ENCODE results near the gene DOK3.

Gene DOK3

DNA sequence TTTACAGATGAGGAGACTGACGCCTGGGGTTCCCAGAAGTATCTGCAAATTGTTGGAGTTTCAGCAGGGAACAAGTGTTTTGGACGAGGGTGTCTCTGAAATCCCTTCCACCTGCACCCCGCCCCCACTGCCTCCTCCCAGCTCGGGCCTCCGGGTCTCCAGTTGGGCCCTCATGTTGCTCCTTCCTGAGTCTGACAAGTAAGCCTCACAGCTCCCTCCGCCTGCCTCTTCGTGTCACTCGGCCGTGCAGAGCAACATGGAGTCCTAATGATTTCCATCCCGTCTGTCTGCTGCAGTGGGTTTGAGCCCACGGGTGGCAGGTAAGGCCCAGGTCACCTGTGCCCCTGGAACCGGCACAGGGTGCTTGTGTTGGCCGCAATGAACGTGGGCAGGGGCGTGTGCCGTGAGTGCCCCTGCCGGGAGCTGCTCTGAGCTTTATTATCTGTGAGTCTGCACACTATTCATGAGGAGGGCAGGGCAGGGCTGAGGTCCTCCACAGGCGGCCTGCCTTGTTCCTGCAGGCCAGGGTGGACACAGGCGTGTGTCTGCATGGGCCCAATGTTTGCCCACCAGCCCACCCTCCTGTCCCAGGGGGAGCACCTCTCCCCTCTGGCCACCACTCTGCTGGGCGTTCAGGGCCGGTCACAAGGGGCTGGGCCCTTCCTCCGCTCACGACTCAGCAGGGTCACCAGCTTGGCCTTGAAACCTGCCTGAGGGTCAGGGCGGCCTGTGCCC lies 6.1 kb downstream of the DOK3 start:
- Histone ChIP-seq H3K9me3 (ENCODE audit: control insufficient read depth, insufficient read depth, low read depth, low read length) (no peaks in the 10 kb centered on the region), H3K36me3 (ENCODE audit: control insufficient read depth, insufficient read depth, low read length) (peaks cover 16% of the 10 kb centered on the region), H3K27ac (ENCODE audit: low read depth, low read length) (no peak overlapping the region), H3K27me3 (ENCODE audit: control insufficient read depth, insufficient read depth, low read length) (peaks cover 11% of the 10 kb centered on the region), H3K4me3 (ENCODE audit: low read depth, low read length) (no peak overlapping the region), H3K9ac (ENCODE audit: low read length) (no peak overlapping the region), H3K4me1 (ENCODE audit: control insufficient read depth, insufficient read depth, low read length) (peaks cover 12% of the 10 kb centered on the region)

GRCh38 chr5:177502886-177503285 lies 6.7 kb downstream of the DOK3 start:
- Histone ChIP-seq H3K9me3 (ENCODE audit: control insufficient read depth, insufficient read depth, low read depth, low read length) (no peaks in the 10 kb centered on the region), H3K4me1 (ENCODE audit: control insufficient read depth, insufficient read depth, low read length) (peaks cover 17% of the 10 kb centered on the region), H3K4me3 (ENCODE audit: low read depth, low read length) (no peak overlapping the region), H3K27ac (ENCODE audit: low read depth, low read length) (no peak overlapping the region), H3K36me3 (ENCODE audit: control insufficient read depth, insufficient read depth, low read length) (peaks cover 16% of the 10 kb centered on the region; the same call in 1 of the 2 replicates), H3K27me3 (ENCODE audit: control insufficient read depth, insufficient read depth, low read length) (peaks cover 16% of the 10 kb centered on the region), H3K9ac (ENCODE audit: low read length) (no peak overlapping the region)

GRCh38 chr5:177501874-177502678 lies 7.5 kb downstream of the DOK3 start:
- peaks cover 12% of the 10 kb centered on the region; the same call in 1 of the 2 replicates for H3K36me3 ChIP-seq (ENCODE audit: control insufficient read depth, insufficient read depth, low read length)
- H3K9me3 ChIP-seq (ENCODE audit: control insufficient read depth, insufficient read depth, low read depth, low read length) = no peaks in the 10 kb centered on the region
- no peak overlapping the region for H3K9ac ChIP-seq (ENCODE audit: low read length)
- peaks cover 17% of the 10 kb centered on the region for H3K4me1 ChIP-seq (ENCODE audit: control insufficient read depth, insufficient read depth, low read length)
- H3K27me3 ChIP-seq (ENCODE audit: control insufficient read depth, insufficient read depth, low read length) = peaks cover 16% of the 10 kb centered on the region
- H3K4me3 ChIP-seq (ENCODE audit: low read depth, low read length) = no peak overlapping the region
- H3K27ac ChIP-seq (ENCODE audit: low read depth, low read length) = no peak overlapping the region

- Histone ChIP-seq H3K27me3 (ENCODE audit: control insufficient read depth, insufficient read depth, low read length) (peaks cover 16% of the 10 kb centered on the region), H3K9me3 (ENCODE audit: control insufficient read depth, insufficient read depth, low read depth, low read length) (no peaks in the 10 kb centered on the region), H3K27ac (ENCODE audit: low read depth, low read length) (no peak overlapping the region), H3K9ac (ENCODE audit: low read length) (no peak overlapping the region), H3K4me3 (ENCODE audit: low read depth, low read length) (no peak overlapping the region), H3K4me1 (ENCODE audit: control insufficient read depth, insufficient read depth, low read length) (peaks cover 23% of the 10 kb centered on the region), H3K36me3 (ENCODE audit: control insufficient read depth, insufficient read depth, low read length) (peaks cover 14% of the 10 kb centered on the region)
Observed at GRCh38 chr5:177500685-177501522, 8.7 kb downstream of the DOK3 start.

DNA sequence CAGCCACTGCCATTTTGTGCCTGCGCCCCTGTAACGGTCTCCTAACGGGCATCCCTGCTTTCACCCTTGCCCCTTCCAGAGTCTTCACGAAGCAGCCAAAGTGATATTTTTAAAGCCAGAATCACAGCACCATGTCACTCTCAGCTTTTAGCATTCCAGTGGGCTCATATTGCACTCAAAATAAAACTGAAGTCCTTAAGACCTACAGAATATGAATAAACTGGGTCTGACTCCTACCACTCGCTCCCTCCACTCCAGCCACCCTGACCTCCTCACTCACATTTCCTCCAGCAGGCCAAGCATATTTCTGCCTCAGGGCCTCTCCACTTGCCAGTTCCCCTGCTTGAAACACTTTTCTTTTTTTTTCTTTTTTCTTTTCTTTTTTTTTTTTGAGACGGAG lies 9.8 kb downstream of the DOK3 start:
- no peak overlapping the region for H3K9ac ChIP-seq (ENCODE audit: low read length)
- peaks cover 33% of the 10 kb centered on the region for H3K4me1 ChIP-seq (ENCODE audit: control insufficient read depth, insufficient read depth, low read length)
- no peak overlapping the region for H3K4me3 ChIP-seq (ENCODE audit: low read depth, low read length)
- H3K9me3 ChIP-seq (ENCODE audit: control insufficient read depth, insufficient read depth, low read depth, low read length) = no peaks in the 10 kb centered on the region
- H3K27ac ChIP-seq (ENCODE audit: low read depth, low read length) = no peak overlapping the region
- peaks cover 16% of the 10 kb centered on the region for H3K27me3 ChIP-seq (ENCODE audit: control insufficient read depth, insufficient read depth, low read length)
- H3K36me3 ChIP-seq (ENCODE audit: control insufficient read depth, insufficient read depth, low read length) = peaks cover 19% of the 10 kb centered on the region

DNA sequence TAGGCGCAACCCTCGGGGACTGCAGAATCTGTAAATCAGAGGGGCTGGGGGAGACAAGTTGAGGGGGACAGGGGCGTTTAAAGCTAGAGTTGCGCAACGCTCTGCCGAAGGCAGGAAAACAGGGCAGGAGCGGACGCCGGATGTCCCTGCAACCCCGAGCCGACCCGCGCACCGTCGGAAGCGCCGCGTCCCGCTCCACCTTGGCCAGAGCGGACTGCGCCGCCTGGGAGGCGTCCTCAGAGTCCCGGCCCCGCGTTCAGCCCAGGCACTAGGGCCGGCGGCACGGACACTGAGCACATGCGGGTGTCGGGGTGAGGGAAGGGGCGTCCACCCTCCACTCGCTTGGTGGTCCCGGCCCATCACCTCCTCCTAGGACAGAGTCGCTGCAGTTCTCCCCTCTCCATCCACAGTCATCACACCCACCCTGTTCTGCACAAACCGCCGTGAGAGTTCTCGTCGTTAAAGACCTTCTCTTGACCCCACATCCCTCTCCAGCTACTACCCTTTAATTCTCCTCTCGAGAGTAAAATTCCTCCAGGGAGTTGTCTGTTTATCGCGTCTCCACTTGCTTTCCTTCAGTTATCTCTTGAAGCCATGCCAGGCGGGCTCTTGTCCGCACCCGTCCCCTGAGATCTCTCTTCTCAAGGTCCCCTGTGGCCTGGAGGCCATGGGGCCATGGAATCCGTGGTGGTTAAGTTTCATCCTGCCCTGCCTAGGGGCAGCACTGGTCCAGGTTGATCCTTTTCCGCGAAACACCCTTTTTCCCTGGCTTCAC lies 11.4 kb downstream of the DOK3 start:
- peak overlapping the region; percentile 56 for H3K4me3 ChIP-seq (ENCODE audit: low read depth, low read length)
- H3K9ac ChIP-seq (ENCODE audit: low read length) = peak overlapping the region; percentile 57
- H3K27ac ChIP-seq (ENCODE audit: low read depth, low read length) = no peak overlapping the region; the same call in 1 of the 2 replicates

DNA sequence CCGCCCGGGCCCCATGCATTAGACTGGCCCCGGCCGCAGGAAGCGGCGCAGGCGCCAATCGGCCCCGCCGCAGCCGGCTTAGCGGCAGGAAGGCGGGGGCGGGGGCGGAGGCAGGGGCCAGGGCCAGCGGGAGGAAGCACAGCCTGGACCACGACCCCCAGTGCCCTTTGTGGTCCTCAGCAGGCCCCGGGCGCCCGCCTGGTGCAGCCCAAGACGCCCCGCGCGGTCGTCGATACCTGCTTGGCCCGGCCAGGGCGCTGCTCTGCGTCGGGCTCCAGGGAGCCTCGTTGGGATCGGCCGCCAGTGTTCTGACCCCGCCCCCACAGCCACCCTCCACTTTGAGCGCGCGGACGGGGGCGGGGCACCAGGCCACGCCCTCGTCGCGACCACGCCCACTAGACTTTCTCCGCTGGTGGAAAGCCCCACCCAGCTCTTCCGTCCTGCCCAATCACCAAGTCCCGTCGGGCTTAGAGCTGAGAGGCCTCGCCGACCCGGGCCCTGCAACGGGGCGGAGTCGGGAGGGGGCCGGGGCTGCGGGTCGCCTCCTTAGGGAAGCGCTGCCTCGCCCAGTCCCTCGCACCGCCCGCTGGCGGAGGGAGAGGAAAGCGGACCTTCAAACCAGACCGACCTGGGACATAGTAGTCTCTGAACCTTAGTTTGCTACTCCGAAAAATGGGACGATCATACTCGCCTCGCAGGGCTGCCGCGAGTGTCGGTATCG lies 12.2 kb downstream of the DOK3 start, which contains the start of gene PDLIM7:
TSS of gene PDLIM7 (minus strand) at position 313 of the 721 bp plus-strand sequence. CDS start 1,092 bp downstream, outside the sequence.
- Histone ChIP-seq H3K4me1 (ENCODE audit: control insufficient read depth, insufficient read depth, low read length) (peaks cover 43% of the 10 kb centered on the region), H3K9me3 (ENCODE audit: control insufficient read depth, insufficient read depth, low read depth, low read length) (no peaks in the 10 kb centered on the region), H3K9ac (ENCODE audit: low read length) (peak within 1 kb of the TSS; percentile 98), H3K27me3 (ENCODE audit: control insufficient read depth, insufficient read depth, low read length) (peaks cover 16% of the 10 kb centered on the region), H3K4me3 (ENCODE audit: low read depth, low read length) (peak within 1 kb of the TSS; percentile 75), H3K27ac (ENCODE audit: low read depth, low read length) (peak within 1 kb of the TSS; percentile 99), H3K36me3 (ENCODE audit: control insufficient read depth, insufficient read depth, low read length) (peaks cover 25% of the 10 kb centered on the region)

More for the DNA sequence above, 11.4 kb downstream of the DOK3 start:
- Histone ChIP-seq H3K4me1 (ENCODE audit: control insufficient read depth, insufficient read depth, low read length) (peaks cover 43% of the 10 kb centered on the region), H3K36me3 (ENCODE audit: control insufficient read depth, insufficient read depth, low read length) (peaks cover 23% of the 10 kb centered on the region), H3K9me3 (ENCODE audit: control insufficient read depth, insufficient read depth, low read depth, low read length) (no peaks in the 10 kb centered on the region), H3K27me3 (ENCODE audit: control insufficient read depth, insufficient read depth, low read length) (peaks cover 16% of the 10 kb centered on the region)

- Histone ChIP-seq H3K36me3 (ENCODE audit: control insufficient read depth, insufficient read depth, low read length) (peaks cover 31% of the 10 kb centered on the region), H3K4me1 (ENCODE audit: control insufficient read depth, insufficient read depth, low read length) (peaks cover 43% of the 10 kb centered on the region), H3K4me3 (ENCODE audit: low read depth, low read length) (peak overlapping the region; percentile 75), H3K9ac (ENCODE audit: low read length) (peak overlapping the region; percentile 98), H3K27me3 (ENCODE audit: control insufficient read depth, insufficient read depth, low read length) (peaks cover 16% of the 10 kb centered on the region), H3K27ac (ENCODE audit: low read depth, low read length) (peak overlapping the region; percentile 99), H3K9me3 (ENCODE audit: control insufficient read depth, insufficient read depth, low read depth, low read length) (no peaks in the 10 kb centered on the region)
Observed at GRCh38 chr5:177496727-177497291, 12.8 kb downstream of the DOK3 start.

DNA sequence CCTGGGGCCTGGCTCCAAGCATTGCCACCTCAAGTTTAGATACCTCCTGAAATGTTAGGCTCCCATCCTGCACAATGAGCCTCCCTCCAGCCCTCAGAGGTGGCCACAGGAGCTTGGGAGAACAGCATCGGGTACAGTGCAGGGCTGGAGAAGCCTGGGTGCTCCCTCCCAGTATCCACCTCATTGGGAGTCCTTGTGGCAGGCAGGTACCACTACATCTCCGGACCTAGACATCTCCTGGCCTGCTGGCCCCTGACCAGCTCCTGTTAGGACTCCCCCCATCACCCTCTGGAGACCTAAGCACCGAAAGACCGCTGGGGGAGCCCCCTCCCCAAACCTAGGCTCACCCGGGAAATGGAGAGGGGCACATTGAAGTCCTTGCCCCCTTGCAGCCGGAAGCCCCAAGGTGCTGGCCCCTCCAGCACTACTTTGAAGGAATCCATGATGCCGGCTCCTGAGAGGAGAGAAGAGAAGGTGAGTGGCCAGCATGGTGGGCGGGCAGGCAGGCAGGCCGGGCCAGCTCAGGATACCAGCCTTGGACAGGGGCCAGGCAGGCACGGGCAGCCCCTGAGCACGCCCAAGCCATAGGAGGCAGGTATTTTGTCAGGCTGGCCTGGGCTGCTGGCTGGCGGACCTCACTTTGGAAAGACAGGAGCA lies 13.4 kb downstream of the DOK3 start:
- no peaks in the 10 kb centered on the region for H3K9me3 ChIP-seq (ENCODE audit: control insufficient read depth, insufficient read depth, low read depth, low read length)
- peaks cover 32% of the 10 kb centered on the region for H3K36me3 ChIP-seq (ENCODE audit: control insufficient read depth, insufficient read depth, low read length)
- H3K27ac ChIP-seq (ENCODE audit: low read depth, low read length) = peak overlapping the region; percentile 99
- peaks cover 16% of the 10 kb centered on the region for H3K27me3 ChIP-seq (ENCODE audit: control insufficient read depth, insufficient read depth, low read length)
- H3K4me1 ChIP-seq (ENCODE audit: control insufficient read depth, insufficient read depth, low read length) = peaks cover 42% of the 10 kb centered on the region
- H3K9ac ChIP-seq (ENCODE audit: low read length) = peak overlapping the region; percentile 98
- H3K4me3 ChIP-seq (ENCODE audit: low read depth, low read length) = peak overlapping the region; percentile 74

Data from HUES6 (cell line).